Uterus (tissue), 4 donors: ENCODE data around the gene ITPKC. TPM values are rescaled to one million over a fixed set of nuclear protein-coding genes. Genes with fewer than 3 reads are reported as not detected.

Experiments used
- DNase-seq, 2 donors: peaks; one replicate each; pipeline ENCODE4 v3.0.0-alpha.2; 2019 to 2020
- H3K27ac ChIP-seq, 2 donors: fragments of 200-600 bp; sonication (generic); 1 replicate in 1 of 2; 2 replicates in 1 of 2; pipeline ENCODE4 v1.5.1; 2016 to 2018
- H3K27me3 ChIP-seq, 2 donors: fragments of 200-600 bp; sonication (generic); one replicate each; pipeline ENCODE4 v1.5.1; 2018 to 2019; ENCODE audit warnings: control low read depth in 1 of 2
- H3K36me3 ChIP-seq, 2 donors: fragments of 200-600 bp; sonication (generic); one replicate each; pipeline ENCODE4 v1.5.1; 2019; ENCODE audit warnings: control low read depth in 1 of 2
- H3K4me1 ChIP-seq, 2 donors: fragments of 200-600 bp; sonication (generic); one replicate each; pipeline ENCODE4 v1.5.1; 2018 to 2019; ENCODE audit warnings: control low read depth in 1 of 2
- H3K4me3 ChIP-seq, 2 donors: fragments of 200-600 bp; sonication (generic); 1 replicate in 1 of 2; 2 replicates in 1 of 2; pipeline ENCODE4 v1.5.1; 2018 to 2019; ENCODE audit warnings: mild to moderate bottlenecking in 1 of 2
- H3K9me3 ChIP-seq, 2 donors: fragments of 200-600 bp; sonication (generic); one replicate each; pipeline ENCODE4 v1.5.1; 2019; ENCODE audit warnings: control low read depth in 1 of 2
- POLR2A ChIP-seq, 2 donors: fragments of 450-650 bp; IDR thresholded peaks; one replicate each; pipeline ENCODE4 v1.6.1; 2016; ENCODE audit warnings: antibody characterized with exemption in 2 of 2, mild to moderate bottlenecking in 1 of 2, moderate library complexity in 1 of 2
- intact Hi-C: fragments of 100-400 bp; cut with DNase I; formaldehyde crosslinking; loops from one replicate; pipeline ENCODE4 v1.15.1; 2023; ENCODE audit warnings: low total_unique reads
- total RNA-seq, 4 donors: library from RNA; depleted of rRNA in 3 of 4; stranded (reverse); fragments of >200 nt in 3 of 4; gene quantifications; one replicate each; pipeline versions ENCODE4 v1.1.0 to v1.2.4, GENCODE V29; 2014 to 2023
- TF ChIP-seq, protein P1 (sequence below), 4 experiments: fragments of 200-600 bp in 2 of 4; fragments of 450-650 bp in 2 of 4; sonication (generic) in 2 of 4; IDR thresholded peaks; one replicate each; pipeline ENCODE4 v1.5.1; 2016 to 2019; ENCODE audit warnings: antibody characterized with exemption in 4 of 4, mild to moderate bottlenecking in 2 of 4, moderate library complexity in 1 of 4
- donor health status: DM: yes; HTN: yes; CAD: no.

The ITPKC gene
- total RNA-seq, 4 donors from 2014 or later = 14.4 to 41.5 (median 22.8) TPM

DNA sequence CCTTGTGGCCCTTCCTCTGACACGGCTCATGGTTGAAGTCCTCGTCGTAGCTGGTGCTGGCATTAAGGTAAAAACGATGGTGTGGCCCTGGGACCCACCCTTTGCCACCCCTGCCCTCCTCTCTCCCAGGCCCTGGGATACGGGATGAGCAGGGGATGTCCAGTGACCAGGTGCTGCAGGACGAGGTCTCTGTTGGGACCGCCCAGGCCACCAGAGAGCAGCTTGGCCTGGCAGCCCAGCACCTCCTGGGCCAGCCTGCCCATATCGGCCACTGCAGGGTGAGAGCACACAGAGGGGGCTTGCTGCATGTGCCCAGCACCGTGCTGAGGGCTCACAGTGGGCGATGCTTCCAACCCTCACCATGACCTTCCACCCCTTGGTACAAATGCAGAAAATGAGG, 27.0 kb downstream of the ITPKC start:
- Histone ChIP-seq H3K9me3 (no peaks in the 10 kb centered on the region), H3K36me3 (no peaks in the 10 kb centered on the region), H3K4me3 (no peak overlapping the region), H3K27ac (no peak overlapping the region), H3K4me1 (no peaks in the 10 kb centered on the region), H3K27me3 (no peaks in the 10 kb centered on the region)
- intact Hi-C loops = no loop called here
- no peak for DNase-seq
- TF ChIP-seq POLR2A (IDR thresholded peaks at IDR 0.05) = no peak
- TF ChIP-seq, protein P1, sequence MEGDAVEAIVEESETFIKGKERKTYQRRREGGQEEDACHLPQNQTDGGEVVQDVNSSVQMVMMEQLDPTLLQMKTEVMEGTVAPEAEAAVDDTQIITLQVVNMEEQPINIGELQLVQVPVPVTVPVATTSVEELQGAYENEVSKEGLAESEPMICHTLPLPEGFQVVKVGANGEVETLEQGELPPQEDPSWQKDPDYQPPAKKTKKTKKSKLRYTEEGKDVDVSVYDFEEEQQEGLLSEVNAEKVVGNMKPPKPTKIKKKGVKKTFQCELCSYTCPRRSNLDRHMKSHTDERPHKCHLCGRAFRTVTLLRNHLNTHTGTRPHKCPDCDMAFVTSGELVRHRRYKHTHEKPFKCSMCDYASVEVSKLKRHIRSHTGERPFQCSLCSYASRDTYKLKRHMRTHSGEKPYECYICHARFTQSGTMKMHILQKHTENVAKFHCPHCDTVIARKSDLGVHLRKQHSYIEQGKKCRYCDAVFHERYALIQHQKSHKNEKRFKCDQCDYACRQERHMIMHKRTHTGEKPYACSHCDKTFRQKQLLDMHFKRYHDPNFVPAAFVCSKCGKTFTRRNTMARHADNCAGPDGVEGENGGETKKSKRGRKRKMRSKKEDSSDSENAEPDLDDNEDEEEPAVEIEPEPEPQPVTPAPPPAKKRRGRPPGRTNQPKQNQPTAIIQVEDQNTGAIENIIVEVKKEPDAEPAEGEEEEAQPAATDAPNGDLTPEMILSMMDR (IDR thresholded peaks at IDR 0.05) = no peak

DNA sequence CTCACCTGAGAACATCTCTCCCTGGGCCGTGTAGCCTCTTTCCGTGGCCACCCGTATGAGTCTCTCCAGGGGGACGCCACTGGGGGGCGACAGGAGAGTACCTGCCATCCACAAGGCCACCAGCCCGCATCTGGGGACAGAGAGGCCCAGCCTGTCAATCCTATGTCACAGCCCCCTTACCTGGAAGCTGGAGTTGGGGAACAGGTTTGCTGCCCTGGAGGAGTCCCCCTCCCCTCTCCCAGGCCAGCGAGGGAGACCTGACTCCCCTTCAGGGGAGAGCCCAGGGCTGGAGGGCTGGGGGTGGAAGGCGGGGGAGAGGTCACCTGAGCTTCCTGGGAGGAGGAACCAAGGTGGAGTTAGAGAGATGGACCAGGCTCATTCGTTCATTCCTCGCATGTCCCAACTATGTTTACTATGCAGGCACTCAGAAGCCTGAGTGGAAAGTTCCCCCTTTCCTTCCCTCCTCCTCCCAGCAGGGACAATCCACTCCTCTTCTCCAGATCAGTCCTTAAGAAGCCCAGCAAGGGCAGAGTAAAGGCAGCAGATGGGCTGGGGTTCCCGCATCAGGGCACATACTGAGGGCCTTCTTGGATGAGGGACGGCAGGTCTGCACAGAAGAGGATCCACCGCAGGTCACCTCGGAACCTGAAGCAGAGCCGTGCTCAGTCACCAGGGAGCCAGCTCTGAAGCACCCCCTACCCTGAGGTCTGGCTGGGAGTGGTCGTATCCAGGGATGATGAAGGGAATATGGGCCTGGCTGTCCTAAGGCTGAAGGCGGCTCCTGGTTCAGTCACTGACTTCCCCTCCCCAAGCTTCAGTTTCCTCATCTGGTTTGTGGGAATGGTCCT, 27.9 kb downstream of the ITPKC start:
- DNase-seq = no peak
- TF ChIP-seq, protein P1 (IDR thresholded peaks at IDR 0.05) = no peak
- TF ChIP-seq POLR2A (IDR thresholded peaks at IDR 0.05) = no peak
- no peaks in the 10 kb centered on the region for H3K27me3 ChIP-seq
- no peak overlapping the region for H3K4me3 ChIP-seq
- no peaks in the 10 kb centered on the region for H3K36me3 ChIP-seq
- H3K9me3 ChIP-seq = no peaks in the 10 kb centered on the region
- H3K4me1 ChIP-seq = no peaks in the 10 kb centered on the region
- peak overlapping the region; percentile 30 to 34 for H3K27ac ChIP-seq
- intact Hi-C loops = no loop called here

DNA sequence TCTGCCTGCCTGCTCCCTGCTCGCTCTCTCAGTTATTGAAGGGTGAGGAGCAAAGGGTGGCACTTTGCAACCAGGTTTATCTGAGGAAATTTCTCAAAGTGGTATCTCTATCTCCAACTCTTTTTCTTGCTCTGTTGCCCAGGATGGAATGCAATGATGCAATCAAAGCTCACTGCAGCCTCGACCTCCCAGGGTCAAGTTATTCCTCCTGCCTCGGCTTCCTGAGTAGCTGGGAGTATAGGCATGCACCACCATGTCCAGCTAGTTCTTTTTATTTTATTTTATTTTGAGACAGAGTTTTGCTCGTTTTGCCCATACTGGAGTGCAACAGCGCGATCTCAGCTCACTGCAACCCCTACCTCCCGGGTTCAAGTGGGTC, 28.5 kb downstream of the ITPKC start:
- Histone ChIP-seq H3K36me3 (no peaks in the 10 kb centered on the region), H3K9me3 (no peaks in the 10 kb centered on the region), H3K4me3 (no peak overlapping the region), H3K27ac (peak overlapping the region; percentile 30 to 34), H3K27me3 (no peaks in the 10 kb centered on the region), H3K4me1 (no peaks in the 10 kb centered on the region)
- DNase-seq = no peak
- intact Hi-C loops = no loop called here
- TF ChIP-seq, protein P1 (IDR thresholded peaks at IDR 0.05) = no peak
- no peak for TF ChIP-seq POLR2A (IDR thresholded peaks at IDR 0.05)

DNA sequence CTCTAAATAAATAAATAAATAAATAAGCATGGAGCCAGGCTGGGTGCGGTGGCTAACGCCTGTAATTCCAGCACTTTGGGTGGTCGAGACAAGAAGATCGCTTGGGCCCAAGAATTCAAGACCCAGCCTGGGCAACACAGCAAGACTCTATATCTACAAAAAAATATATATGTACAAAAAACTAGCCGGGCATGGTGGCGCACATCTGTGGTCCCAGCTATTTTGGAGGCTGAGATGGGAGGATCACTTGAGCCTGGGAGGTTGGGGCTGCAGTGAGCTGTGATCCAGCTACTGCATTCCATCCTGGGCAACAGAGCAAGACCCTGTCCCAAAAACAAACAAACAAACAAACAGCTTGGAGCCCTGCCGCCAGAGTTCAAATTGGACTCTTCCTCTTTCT, 30.6 kb downstream of the ITPKC start:
- H3K4me1 ChIP-seq = no peaks in the 10 kb centered on the region
- H3K9me3 ChIP-seq = no peaks in the 10 kb centered on the region
- no peak overlapping the region for H3K4me3 ChIP-seq
- no peaks in the 10 kb centered on the region for H3K36me3 ChIP-seq
- TF ChIP-seq POLR2A (IDR thresholded peaks at IDR 0.05) = no peak
- TF ChIP-seq, protein P1 (IDR thresholded peaks at IDR 0.05) = no peak
- H3K27ac ChIP-seq = no peak overlapping the region
- no peaks in the 10 kb centered on the region for H3K27me3 ChIP-seq
- intact Hi-C loops = no loop called here
- no peak for DNase-seq

DNA sequence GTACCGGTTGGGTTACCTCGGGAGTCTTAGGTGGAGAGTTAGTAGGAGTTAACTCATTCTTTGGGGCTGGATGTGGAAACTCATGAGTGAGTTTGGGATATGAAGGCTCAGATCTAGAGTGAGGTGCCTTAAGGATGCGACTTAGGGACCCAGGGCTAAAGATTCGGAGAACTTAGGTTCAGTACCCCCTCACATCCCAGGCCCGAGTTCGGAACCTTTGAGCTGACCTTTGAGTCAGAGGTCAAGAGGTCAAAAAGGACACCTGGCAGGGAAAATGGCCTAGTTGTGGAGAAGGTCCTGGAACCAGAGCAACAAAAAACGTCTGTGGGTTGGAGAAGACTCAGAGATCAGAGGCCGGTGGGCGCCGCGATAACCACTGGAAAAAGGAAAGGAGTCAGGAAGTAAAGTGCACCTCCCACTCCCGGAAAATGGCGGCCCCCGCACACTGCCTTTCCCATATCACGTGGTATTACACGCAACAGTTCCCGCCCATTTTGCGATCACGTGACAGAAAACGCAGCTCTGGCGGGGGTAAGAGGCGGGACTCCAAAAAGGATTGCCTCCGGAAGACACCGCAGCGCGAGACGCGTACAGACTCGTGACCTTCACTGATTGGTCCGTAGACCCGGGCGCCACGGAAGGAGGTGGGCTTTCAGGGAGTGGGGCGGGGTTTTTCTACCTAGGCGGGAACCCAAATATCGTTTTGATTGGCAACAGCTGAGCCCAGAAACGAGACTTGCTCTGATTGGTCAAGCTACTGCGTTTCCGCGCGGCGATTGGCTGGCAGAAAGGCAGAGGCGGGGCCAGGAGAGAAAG, 33.4 kb downstream of the ITPKC start, which contains the start of gene ACTMAP:
Gene ACTMAP (minus strand): TSS at position 420 of the 816 bp plus-strand sequence. CDS start 674 bp downstream, outside the sequence.
- no peaks in the 10 kb centered on the region for H3K36me3 ChIP-seq
- peak within 1 kb of the TSS; percentile 84 to 90 for H3K4me3 ChIP-seq
- DNase-seq = peak; percentile 99 to 100
- no peaks in the 10 kb centered on the region for H3K27me3 ChIP-seq
- H3K4me1 ChIP-seq = peaks cover 0 to 3% of the 10 kb centered on the region in 2 donors
- no peaks in the 10 kb centered on the region for H3K9me3 ChIP-seq
- intact Hi-C loops = no loop called here
- TF ChIP-seq POLR2A (IDR thresholded peaks at IDR 0.05) = peak; percentile 73 to 89
- TF ChIP-seq, protein P1 (IDR thresholded peaks at IDR 0.05) = peak in 1 of 4 experiments; percentile 19
- H3K27ac ChIP-seq = peak within 1 kb of the TSS; percentile 94 to 96
